Spleen (tissue), 7 donors: Measurements from ENCODE around the gene AKR1C8.

Source experiments
- POLR2AphosphoS5 ChIP-seq, 3 donors: sonication (generic); formaldehyde crosslinking; IDR thresholded peaks; one replicate each; pipeline ENCODE4 v1.5.1; 2017; ENCODE audit warnings: antibody characterized with exemption in 3 of 3
- TF ChIP-seq, protein P1 (sequence below), 11 experiments: fragments of 200-600 bp in 7 of 11; fragments of 450-650 bp in 4 of 11; sonication (generic) in 4 of 11; IDR thresholded peaks in 8 of 11; conservative IDR thresholded peaks in 3 of 11; 1 replicate in 7 of 11; 2 replicates in 4 of 11; pipeline versions ENCODE4 v1.4.0 to v1.8.0; 2016 to 2021; ENCODE audit warnings: antibody characterized with exemption in 11 of 11, inconsistent platforms in 4 of 11, mild to moderate bottlenecking in 1 of 11
- donor health status: DM: no; HTN: no; CAD: no; lungs with moderate emphysema.
- donor health status: DM: no; HTN: no; CAD: no.
- donor health status: DM: no; HTN: no; CAD: no.

DNA sequence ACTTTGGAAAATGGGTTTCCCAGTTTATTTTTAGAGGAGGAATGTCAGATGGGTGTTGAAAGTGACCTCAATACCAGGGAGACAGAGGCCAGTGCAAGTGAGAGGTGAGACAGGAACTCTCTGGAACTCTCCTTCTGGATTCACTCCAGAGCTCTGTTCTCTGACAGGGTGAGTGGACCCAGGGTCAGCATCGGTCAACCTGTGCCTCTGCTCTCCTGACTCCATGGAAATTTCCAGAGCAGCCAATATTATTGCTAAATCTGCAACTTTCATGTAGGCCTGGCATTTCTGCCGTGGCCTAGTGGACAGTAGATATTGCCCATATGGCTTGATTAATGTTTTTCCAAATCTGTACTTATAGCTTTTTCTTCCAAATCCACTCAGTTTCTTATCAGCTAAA, 31.9 kb upstream of the AKR1C8 start:
- TF ChIP-seq, protein P1, sequence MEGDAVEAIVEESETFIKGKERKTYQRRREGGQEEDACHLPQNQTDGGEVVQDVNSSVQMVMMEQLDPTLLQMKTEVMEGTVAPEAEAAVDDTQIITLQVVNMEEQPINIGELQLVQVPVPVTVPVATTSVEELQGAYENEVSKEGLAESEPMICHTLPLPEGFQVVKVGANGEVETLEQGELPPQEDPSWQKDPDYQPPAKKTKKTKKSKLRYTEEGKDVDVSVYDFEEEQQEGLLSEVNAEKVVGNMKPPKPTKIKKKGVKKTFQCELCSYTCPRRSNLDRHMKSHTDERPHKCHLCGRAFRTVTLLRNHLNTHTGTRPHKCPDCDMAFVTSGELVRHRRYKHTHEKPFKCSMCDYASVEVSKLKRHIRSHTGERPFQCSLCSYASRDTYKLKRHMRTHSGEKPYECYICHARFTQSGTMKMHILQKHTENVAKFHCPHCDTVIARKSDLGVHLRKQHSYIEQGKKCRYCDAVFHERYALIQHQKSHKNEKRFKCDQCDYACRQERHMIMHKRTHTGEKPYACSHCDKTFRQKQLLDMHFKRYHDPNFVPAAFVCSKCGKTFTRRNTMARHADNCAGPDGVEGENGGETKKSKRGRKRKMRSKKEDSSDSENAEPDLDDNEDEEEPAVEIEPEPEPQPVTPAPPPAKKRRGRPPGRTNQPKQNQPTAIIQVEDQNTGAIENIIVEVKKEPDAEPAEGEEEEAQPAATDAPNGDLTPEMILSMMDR (IDR thresholded peaks at IDR 0.05 in 8 of 11, conservative IDR thresholded peaks at IDR 0.05 in 3 of 11): no peak
- no peak for TF ChIP-seq POLR2AphosphoS5 (IDR thresholded peaks at IDR 0.05)
